GM19328 (cell line): ENCODE data around the gene TAS2R43.
"Not testable (repeated sequence)": the region's sequence is repeated elsewhere in the genome, so short reads cannot be mapped to it uniquely, and the experiment has no call there.

Experiments used
- ATAC-seq: cut with Tn5 transposase; IDR thresholded peaks from one replicate; pipeline ENCODE4 v1.9.1; 2021; ENCODE audit warnings: mild to moderate bottlenecking, moderate library complexity; ENCODE audit not compliant: unreplicated experiment

The TAS2R43 gene

DNA sequence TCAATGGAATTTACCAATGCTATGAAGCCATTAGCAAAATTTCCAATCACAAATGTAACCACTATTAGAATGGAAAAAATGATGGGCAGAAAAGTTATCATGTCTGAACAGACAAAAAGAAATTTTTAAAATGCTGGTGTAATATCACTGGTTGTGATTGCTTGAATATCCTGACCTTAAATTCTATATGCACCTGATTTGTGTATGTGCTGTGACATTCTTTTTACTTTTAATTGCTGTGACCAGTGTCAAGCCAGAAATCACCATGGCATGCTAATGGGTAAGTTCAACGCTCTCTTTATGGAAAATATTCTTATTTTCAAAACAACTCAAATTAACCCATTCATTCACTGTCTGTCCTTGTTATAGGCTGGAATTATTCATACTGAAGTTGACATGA is 29.9 kb downstream of the TAS2R43 start, which contains the start of gene TAS2R46:
TAS2R46 (minus strand) TSS at position 101 of the 400 bp plus-strand sequence; CDS start at position 101, 0 bp downstream.
- ATAC-seq, result not testable (repeated sequence)

DNA sequence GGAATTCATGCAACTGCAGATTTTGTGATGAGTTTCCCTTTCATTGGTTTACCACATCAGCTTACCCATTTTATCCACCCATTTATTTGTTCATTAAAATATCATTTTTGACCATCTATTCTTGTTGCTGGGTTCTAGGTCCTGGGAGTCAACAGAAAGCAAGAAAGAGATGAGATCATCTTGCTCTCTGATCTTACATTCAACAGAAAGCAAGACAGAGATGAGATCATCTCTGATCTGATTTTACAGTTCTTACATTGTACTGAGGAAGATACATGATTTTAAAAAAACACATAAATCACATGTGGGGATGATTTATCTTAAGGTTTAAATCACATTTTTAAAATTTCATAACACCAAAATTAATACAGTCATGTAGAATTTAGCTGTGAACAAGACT is 32.3 kb downstream of the TAS2R43 start:
- ATAC-seq, result no peak

DNA sequence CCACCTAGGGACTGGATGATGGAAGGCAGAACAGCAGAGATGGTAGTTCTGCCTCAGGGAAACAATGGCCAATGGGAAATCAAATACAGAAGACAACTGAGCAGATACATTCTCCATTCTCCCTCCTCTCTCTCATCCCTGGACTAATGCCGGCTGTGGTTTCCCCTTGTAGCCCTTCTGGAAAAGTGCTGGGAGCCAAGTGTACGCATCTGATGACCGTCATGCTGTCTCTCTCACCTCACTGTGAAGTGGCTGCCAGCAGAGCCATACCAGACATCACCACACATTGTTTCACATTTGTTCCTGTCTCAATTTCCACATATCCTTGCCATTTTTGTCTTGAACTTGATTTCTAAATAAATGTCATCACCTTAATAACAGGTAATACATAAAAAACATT is 33.1 kb downstream of the TAS2R43 start:
- ATAC-seq, result no peak

DNA sequence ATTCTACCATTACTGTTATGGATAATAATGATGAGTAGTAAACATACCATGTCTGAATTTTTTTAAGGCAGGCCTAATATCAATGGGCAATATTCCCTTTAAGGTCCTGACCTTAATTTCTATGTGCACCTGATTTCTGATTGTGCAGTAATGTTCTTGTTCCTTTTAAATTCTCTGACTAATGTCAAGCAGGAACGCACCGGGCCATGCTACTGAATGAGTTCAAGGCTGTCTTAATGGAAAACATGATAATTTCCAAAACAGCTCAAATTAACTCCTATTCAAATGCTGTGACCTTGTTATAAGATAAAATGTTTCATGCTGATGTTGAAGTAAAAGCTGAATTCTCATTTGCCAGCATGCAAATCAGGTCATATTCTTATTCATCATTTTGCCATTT is 36.8 kb downstream of the TAS2R43 start:
- no peak for ATAC-seq

DNA sequence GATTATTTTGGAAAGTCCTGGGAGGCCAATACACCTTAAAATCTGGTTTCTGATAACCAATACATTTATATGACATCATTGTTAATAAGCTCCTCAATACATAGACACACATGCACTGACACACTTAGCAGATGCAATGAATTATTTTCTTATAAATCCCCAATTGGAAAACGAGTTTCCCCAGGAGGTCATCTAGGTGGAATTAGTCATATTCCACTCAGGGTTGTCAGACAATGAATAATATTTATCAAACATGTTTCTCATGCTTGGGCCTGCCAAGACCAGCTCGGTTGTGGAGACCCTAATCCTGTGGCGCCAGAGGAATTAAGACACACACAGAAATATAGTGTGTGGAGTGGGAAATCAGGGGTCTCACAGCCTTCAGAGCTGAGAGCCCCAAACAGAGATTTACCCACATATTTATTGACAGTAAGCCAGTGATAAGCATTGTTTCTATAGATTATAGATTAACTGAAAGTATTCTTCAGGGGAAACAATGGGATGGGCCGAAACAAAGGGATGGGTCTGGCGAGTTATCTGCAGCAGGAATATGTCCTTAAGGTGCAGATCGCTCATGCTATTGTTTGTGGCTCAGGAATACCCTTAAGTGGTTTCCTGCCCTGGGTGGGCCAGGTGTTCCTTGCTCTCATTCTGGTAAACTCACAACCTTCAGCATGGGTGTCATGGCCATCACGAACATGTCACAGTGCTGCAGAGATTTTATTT is 42.1 kb downstream of the TAS2R43 start:
- ATAC-seq, result not testable (repeated sequence)

DNA sequence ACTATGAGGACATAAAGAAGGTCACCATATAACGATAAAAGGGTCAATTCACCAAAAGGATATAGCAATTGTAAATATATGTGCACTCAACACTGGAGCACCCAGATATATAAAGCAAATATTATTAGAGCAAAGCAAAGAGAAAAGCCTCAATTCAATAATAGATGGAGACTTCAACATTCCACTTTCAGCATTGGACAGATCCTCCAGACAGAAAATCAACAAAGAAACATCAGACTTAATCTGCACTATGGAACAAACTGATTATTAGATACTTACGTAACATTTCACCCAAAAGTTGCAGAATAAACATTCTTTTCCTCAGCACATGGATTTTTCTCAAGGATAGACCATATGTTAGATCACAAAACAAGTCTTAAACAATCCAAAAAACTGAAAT is 50.7 kb downstream of the TAS2R43 start:
- ATAC-seq, result not testable (repeated sequence)
